ENCODE results near the gene APBA3. TPM values are rescaled to one million over a fixed set of nuclear protein-coding genes. Genes with fewer than 3 reads are reported as not detected.
A peak's percentile ranks its signal among the peaks of the same experiment; 100 is the strongest.

Gene APBA3
- total and polyA plus RNA-seq, 9 of the 15 experiments (the other 6 are each of a cell fraction or from before 2014, with no cell fraction given) = 0.10 to 29.5 (median 11.5) TPM

GRCh38 chr19:3762501-3763459, 1.3 kb upstream of the APBA3 start, which contains the start of gene MRPL54 (continued):
- TF ChIP-seq SMARCE1 (IDR thresholded peaks at IDR 0.05) = no peak
- no peak for TF ChIP-seq FOXM1 (IDR thresholded peaks at IDR 0.05; ENCODE audit: low read depth)
- no peak for TF ChIP-seq FOXM1 (CRISPR knock-in tag; IDR thresholded peaks at IDR 0.05; ENCODE audit: low read depth)
- TF ChIP-seq NR2F6 (CRISPR knock-in tag; IDR thresholded peaks at IDR 0.05) = no peak
- TF ChIP-seq ATF7 (IDR thresholded peaks at IDR 0.05) = peak; percentile 99
- TF ChIP-seq U2AF1 (optimal IDR thresholded peaks at IDR 0.05; ENCODE audit: low read depth, low read length) = no peak
- TF ChIP-seq TFAM (CRISPR knock-in tag; conservative IDR thresholded peaks at IDR 0.05) = no peak
- no peak for TF ChIP-seq NCOA2 (IDR thresholded peaks at IDR 0.05; ENCODE audit: partially characterized antibody in 2 of 2)
- TF ChIP-seq DMBX1 (CRISPR knock-in tag; IDR thresholded peaks at IDR 0.05; ENCODE audit: borderline replicate concordance) = peak; percentile 55; the same call in 1 of the 2 replicates
- no peak for TF ChIP-seq NFXL1 (CRISPR knock-in tag; IDR thresholded peaks at IDR 0.05)
- TF ChIP-seq LEF1 (IDR thresholded peaks at IDR 0.05) = no peak
- TF ChIP-seq ZNF280A (IDR thresholded peaks at IDR 0.05; ENCODE audit: low read depth, partially characterized antibody) = no peak
- TF ChIP-seq RBM34 (IDR thresholded peaks at IDR 0.05; ENCODE audit: borderline replicate concordance, insufficient read depth, low read length) = no peak
- TF ChIP-seq NCOA6 (IDR thresholded peaks at IDR 0.05) = no peak
- TF ChIP-seq IRF1 (CRISPR knock-in tag; IDR thresholded peaks at IDR 0.05; ENCODE audit: borderline replicate concordance) = no peak
- TF ChIP-seq MCM3 (IDR thresholded peaks at IDR 0.05) = no peak
- no peak for TF ChIP-seq SFPQ (IDR thresholded peaks at IDR 0.05; ENCODE audit: low read depth, low read length)
- TF ChIP-seq ELK1 (CRISPR knock-in tag; IDR thresholded peaks at IDR 0.05) = no peak
- TF ChIP-seq TEAD4 (IDR thresholded peaks at IDR 0.05; ENCODE audit: low read length) = peak; percentile 23; the same call in 1 of the 2 replicates
- no peak for TF ChIP-seq TEAD4 (CRISPR knock-in tag; IDR thresholded peaks at IDR 0.05; ENCODE audit: borderline replicate concordance)
- no peak for TF ChIP-seq ZNF584 (CRISPR knock-in tag; IDR thresholded peaks at IDR 0.05; ENCODE audit: low read depth)
- no peak for TF ChIP-seq ZNF79 (CRISPR knock-in tag; IDR thresholded peaks at IDR 0.05; ENCODE audit: low read depth)
- no peak; the same call in 1 of the 2 replicates for TF ChIP-seq NR4A1 (CRISPR knock-in tag; IDR thresholded peaks at IDR 0.05)
- TF ChIP-seq NR4A1 (tag; IDR thresholded peaks at IDR 0.05) = 0 out of 2 replicates have a peak, but pooled peaks have one; percentile 35
